Activated CD4-positive, alpha-beta T cell treated with anti-CD3 and anti-CD28 coated beads, Interleukin-2, amount 10 ng/mL, durations not matched to agents 24 days and 14 days (primary cell): ENCODE data around the gene SYT7. TPM values are rescaled to one million over a fixed set of nuclear protein-coding genes. Genes with fewer than 3 reads are reported as not detected.

Source experiments
- DNase-seq: peaks from one replicate; pipeline ENCODE4 v3.0.0; 2022
- H3K27ac Mint-ChIP-seq: one replicate; pipeline ENCODE4 v1.8.0; 2022; ENCODE audit warnings: mild to moderate bottlenecking, mixed read lengths
- H3K27me3 Mint-ChIP-seq: one replicate; pipeline ENCODE4 v1.8.0; 2022; ENCODE audit warnings: mixed read lengths
- H3K36me3 Mint-ChIP-seq: one replicate; pipeline ENCODE4 v1.8.0; 2022; ENCODE audit warnings: low read depth, mild to moderate bottlenecking, mixed read lengths
- H3K4me1 Mint-ChIP-seq: one replicate; pipeline ENCODE4 v1.8.0; 2021; ENCODE audit warnings: mixed read lengths
- H3K4me3 Mint-ChIP-seq: one replicate; pipeline ENCODE4 v1.8.0; 2022; ENCODE audit warnings: mild to moderate bottlenecking, moderate library complexity, mixed read lengths
- H3K9me3 Mint-ChIP-seq: one replicate; pipeline ENCODE4 v1.8.0; 2021; ENCODE audit warnings: mixed read lengths
- intact Hi-C: fragments of 100-400 bp; cut with micrococcal nuclease; formaldehyde crosslinking; loops from one replicate; pipeline ENCODE4 v1.15.1; 2023
- total RNA-seq: library from RNA; stranded (reverse); gene quantifications from 2 replicates; pipeline ENCODE4 v1.2.3, GENCODE V29; 2022

Gene SYT7
- total RNA-seq, 1 donor from 2014 or later: 0.23 TPM

DNA sequence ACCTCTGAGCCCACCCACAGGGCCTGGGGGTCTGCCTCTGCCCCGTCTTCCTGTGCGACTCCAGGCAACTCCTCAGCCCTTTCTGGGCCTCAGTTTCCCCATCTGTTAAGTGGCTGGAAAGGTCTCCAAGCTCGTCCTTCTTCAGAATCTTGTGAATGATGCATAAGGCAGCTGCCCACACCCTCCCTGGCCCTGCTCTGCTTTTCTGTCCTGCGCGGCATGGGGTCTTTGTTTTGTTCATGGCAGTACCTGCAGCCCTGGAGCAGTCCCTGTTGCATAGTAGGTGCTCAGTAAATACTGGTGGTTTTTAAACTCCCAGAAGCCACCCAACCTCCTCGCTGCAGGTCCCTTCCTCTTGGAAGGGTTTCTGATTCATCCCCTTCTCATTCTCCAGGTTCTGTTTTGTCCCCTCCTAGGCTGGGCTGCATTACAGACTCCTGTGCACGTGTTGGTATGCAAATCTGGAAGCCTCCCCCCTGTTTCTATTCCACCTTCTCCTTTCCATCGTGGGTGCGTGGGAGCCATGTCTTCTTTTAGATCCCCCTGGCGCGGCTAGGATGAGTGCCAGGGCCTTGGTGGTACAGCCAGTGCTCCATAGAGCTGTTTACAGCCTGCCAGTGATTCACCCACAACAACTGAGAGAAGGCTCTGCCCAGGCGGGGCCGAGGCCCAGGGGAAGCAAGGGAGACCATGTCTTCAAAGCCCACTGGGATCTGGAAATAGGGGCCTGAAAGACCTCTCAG lies 19.3 kb upstream of the SYT7 start:
- Mint-ChIP-seq H3K27me3 (peaks cover 7% of the 10 kb centered on the region), H3K4me1 (no peaks in the 10 kb centered on the region), H3K9me3 (no peaks in the 10 kb centered on the region), H3K4me3 (no peak overlapping the region), H3K36me3 (no peaks in the 10 kb centered on the region), H3K27ac (no peak overlapping the region)
- DNase-seq: no peak
- intact Hi-C loops: no loop called here

GRCh38 chr11:61598886-61599868 lies 18.3 kb upstream of the SYT7 start:
- intact Hi-C loops: no loop called here
- H3K36me3 Mint-ChIP-seq: no peaks in the 10 kb centered on the region
- H3K27me3 Mint-ChIP-seq: peaks cover 7% of the 10 kb centered on the region
- H3K27ac Mint-ChIP-seq: no peak overlapping the region
- no peaks in the 10 kb centered on the region for H3K4me1 Mint-ChIP-seq
- H3K9me3 Mint-ChIP-seq: no peaks in the 10 kb centered on the region
- no peak overlapping the region for H3K4me3 Mint-ChIP-seq
- no peak for DNase-seq

DNA sequence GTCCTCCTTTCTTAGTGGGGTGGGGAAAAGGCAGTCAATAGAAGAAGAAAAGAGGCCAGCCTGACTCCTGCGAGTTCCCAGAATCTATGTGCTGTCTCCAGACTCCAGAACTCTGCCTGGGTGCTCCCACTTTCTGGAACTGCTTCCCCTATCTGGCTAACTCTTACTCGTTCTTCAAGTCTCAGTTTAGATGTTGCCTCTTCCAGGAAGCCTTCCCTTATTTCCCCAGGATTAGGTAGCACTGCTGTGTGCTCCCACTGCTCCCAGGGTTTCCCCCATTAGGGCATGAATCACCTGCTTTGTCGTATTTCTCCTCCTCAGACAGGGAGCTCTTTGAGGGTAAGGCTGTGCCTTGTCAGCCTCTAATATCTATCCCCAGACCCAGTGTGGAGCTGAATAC lies 17.5 kb upstream of the SYT7 start:
- DNase-seq: no peak
- Mint-ChIP-seq H3K4me1 (no peaks in the 10 kb centered on the region), H3K27me3 (peaks cover 7% of the 10 kb centered on the region), H3K27ac (no peak overlapping the region), H3K4me3 (no peak overlapping the region), H3K9me3 (no peaks in the 10 kb centered on the region), H3K36me3 (no peaks in the 10 kb centered on the region)
- intact Hi-C loops: no loop called here

GRCh38 chr11:61596990-61597389 lies 16.1 kb upstream of the SYT7 start:
- no peak overlapping the region for H3K4me3 Mint-ChIP-seq
- H3K4me1 Mint-ChIP-seq: no peaks in the 10 kb centered on the region
- no peak overlapping the region for H3K27ac Mint-ChIP-seq
- DNase-seq: no peak
- no peaks in the 10 kb centered on the region for H3K36me3 Mint-ChIP-seq
- intact Hi-C loops: no loop called here
- peaks cover 11% of the 10 kb centered on the region for H3K27me3 Mint-ChIP-seq
- no peaks in the 10 kb centered on the region for H3K9me3 Mint-ChIP-seq

- no peak for DNase-seq
- H3K4me1 Mint-ChIP-seq: no peaks in the 10 kb centered on the region
- H3K4me3 Mint-ChIP-seq: no peak overlapping the region
- intact Hi-C loops: no loop called here
- H3K9me3 Mint-ChIP-seq: no peaks in the 10 kb centered on the region
- H3K27me3 Mint-ChIP-seq: peaks cover 15% of the 10 kb centered on the region
- no peaks in the 10 kb centered on the region for H3K36me3 Mint-ChIP-seq
- H3K27ac Mint-ChIP-seq: no peak overlapping the region
These were observed 15.7 kb upstream of the SYT7 start for GRCh38 chr11:61596542-61596941.

GRCh38 chr11:61594907-61595257 lies 14.0 kb upstream of the SYT7 start:
- Mint-ChIP-seq H3K4me1 (no peaks in the 10 kb centered on the region), H3K9me3 (no peaks in the 10 kb centered on the region), H3K4me3 (no peak overlapping the region), H3K27ac (no peak overlapping the region), H3K36me3 (no peaks in the 10 kb centered on the region), H3K27me3 (peaks cover 19% of the 10 kb centered on the region)
- intact Hi-C loops: no loop called here
- DNase-seq: no peak

- Mint-ChIP-seq H3K27ac (no peak overlapping the region), H3K36me3 (no peaks in the 10 kb centered on the region), H3K9me3 (no peaks in the 10 kb centered on the region), H3K4me1 (peaks cover 4% of the 10 kb centered on the region), H3K4me3 (no peak overlapping the region), H3K27me3 (peaks cover 30% of the 10 kb centered on the region)
- no peak for DNase-seq
- intact Hi-C loops: no loop called here
These were observed 12.3 kb upstream of the SYT7 start for GRCh38 chr11:61593151-61593550.

- Mint-ChIP-seq H3K4me1 (peaks cover 4% of the 10 kb centered on the region), H3K27me3 (peaks cover 31% of the 10 kb centered on the region), H3K27ac (no peak overlapping the region), H3K36me3 (no peaks in the 10 kb centered on the region), H3K4me3 (no peak overlapping the region), H3K9me3 (no peaks in the 10 kb centered on the region)
- intact Hi-C loops: no loop called here
- no peak for DNase-seq
These were observed 11.3 kb upstream of the SYT7 start for GRCh38 chr11:61592176-61592575.

DNA sequence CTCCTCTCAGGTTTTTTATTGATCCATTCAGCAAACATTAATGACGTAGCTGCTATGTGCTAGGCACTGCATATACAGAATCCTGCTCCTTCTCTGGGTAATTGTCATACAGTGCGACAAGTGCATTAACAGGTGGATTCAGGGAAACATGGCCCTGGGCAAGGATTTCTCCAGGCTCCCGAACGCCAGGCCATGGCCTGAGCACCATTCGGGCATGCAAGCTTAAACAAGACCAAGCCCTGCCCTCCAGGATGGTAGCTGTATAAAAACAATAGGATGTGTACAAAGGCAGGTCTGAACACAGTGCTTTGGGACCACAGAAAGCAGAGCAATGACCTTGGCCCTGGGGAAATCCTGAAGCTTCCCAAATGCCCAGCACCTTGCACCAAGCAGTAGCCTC lies 9.1 kb upstream of the SYT7 start:
- Mint-ChIP-seq H3K36me3 (no peaks in the 10 kb centered on the region), H3K9me3 (no peaks in the 10 kb centered on the region), H3K4me3 (no peak overlapping the region), H3K4me1 (peaks cover 4% of the 10 kb centered on the region), H3K27ac (no peak overlapping the region), H3K27me3 (peaks cover 48% of the 10 kb centered on the region)
- intact Hi-C loops: no loop called here
- no peak for DNase-seq

GRCh38 chr11:61588728-61589191 lies 7.9 kb upstream of the SYT7 start:
- H3K36me3 Mint-ChIP-seq: no peaks in the 10 kb centered on the region
- no peak for DNase-seq
- peak overlapping the region; percentile 37 for H3K4me3 Mint-ChIP-seq
- peaks cover 49% of the 10 kb centered on the region for H3K27me3 Mint-ChIP-seq
- peaks cover 4% of the 10 kb centered on the region for H3K4me1 Mint-ChIP-seq
- intact Hi-C loops: no loop called here
- no peak overlapping the region for H3K27ac Mint-ChIP-seq
- no peaks in the 10 kb centered on the region for H3K9me3 Mint-ChIP-seq

GRCh38 chr11:61587951-61588727 lies 7.3 kb upstream of the SYT7 start:
- H3K4me3 Mint-ChIP-seq: no peak overlapping the region
- no peaks in the 10 kb centered on the region for H3K36me3 Mint-ChIP-seq
- H3K9me3 Mint-ChIP-seq: no peaks in the 10 kb centered on the region
- H3K27ac Mint-ChIP-seq: no peak overlapping the region
- intact Hi-C loops: no loop called here
- DNase-seq: peak; percentile 86
- peaks cover 51% of the 10 kb centered on the region for H3K27me3 Mint-ChIP-seq
- peaks cover 4% of the 10 kb centered on the region for H3K4me1 Mint-ChIP-seq

GRCh38 chr11:61587541-61587941 lies 6.7 kb upstream of the SYT7 start:
- Mint-ChIP-seq H3K27me3 (peaks cover 57% of the 10 kb centered on the region), H3K9me3 (no peaks in the 10 kb centered on the region), H3K27ac (no peak overlapping the region), H3K4me1 (peaks cover 4% of the 10 kb centered on the region), H3K36me3 (no peaks in the 10 kb centered on the region), H3K4me3 (no peak overlapping the region)
- DNase-seq: peak; percentile 72
- intact Hi-C loops: no loop called here

DNA sequence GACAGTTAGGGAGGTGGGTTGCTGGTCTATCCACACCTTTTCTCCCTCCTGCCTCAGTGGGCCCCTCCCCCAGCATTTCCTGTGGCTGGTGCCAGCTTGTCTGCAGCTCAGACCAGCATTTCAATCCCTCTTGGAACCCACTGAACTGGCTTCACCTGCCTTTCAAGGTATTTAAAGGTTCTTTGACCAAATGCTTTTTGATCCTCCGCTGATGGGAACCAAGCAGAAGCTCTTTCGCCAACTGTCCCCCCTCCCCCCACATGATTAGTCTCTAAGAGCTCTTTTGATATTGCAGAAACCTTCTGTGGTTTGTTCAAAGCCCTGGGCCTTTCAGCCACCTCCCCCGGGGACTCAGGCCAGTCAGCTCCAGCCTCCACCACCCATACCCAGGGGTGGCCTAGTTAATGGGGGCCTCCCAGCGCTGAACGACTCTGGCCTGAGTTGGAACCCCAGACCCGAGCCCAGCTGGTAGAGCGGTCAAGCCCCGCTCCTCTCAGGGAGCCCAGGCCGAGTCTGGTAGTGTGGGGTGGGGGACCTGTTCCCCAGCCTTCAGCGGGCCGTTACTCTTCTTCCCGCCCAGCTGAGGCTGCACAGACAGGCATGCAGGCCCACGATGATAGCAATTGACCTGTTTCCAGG lies 6.0 kb upstream of the SYT7 start:
- intact Hi-C loops: no loop called here
- H3K27me3 Mint-ChIP-seq: peaks cover 58% of the 10 kb centered on the region
- no peak overlapping the region for H3K27ac Mint-ChIP-seq
- no peak for DNase-seq
- H3K9me3 Mint-ChIP-seq: no peaks in the 10 kb centered on the region
- peaks cover 8% of the 10 kb centered on the region for H3K4me1 Mint-ChIP-seq
- H3K4me3 Mint-ChIP-seq: no peak overlapping the region
- H3K36me3 Mint-ChIP-seq: no peaks in the 10 kb centered on the region
